ENCODE data around the gene KCNH2.

DNA sequence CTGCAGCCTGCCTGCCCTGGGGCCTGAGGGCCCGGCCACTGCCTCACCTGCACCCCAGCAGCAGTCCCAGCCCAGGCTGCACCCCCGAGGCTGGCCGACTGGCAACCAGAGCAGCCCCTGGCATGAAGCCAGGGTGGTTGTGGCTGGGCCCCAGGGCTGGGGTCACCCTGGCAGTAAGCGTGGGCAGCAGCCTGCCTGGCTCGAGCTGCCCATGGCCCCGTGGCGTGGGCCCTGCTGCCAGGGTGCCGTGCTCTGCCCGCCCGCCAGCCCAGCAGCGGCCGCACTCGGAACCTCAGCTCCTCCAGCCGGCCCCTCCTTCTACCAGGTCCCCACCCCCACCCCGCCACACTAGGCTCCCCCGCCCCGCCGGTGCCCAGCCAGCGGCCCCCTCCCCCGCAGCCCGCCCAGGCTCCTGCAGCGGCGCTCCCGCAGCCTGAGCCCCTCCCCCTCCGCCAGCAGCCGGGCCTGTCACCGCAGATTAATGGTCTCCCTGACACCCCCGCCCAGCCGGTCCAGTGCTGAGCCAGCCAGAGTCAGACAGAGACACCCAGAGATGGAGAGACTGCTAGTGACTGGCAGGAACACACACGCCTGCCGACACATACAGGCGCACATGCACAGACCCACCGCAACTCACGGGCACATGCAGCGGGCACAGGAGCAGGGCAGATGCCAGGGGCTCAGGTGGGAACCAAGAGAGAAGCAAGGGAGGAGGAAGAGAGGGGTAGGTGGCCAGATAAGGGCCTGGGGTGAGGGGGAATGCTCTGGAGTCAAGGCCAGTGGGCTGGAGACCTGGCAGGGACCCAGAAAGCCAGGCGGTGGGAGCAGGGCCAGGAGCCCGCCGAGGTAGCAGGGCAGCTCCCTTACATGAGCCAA is 22.4 kb downstream of the KCNH2 start:
- TF ChIP-seq, protein P1, sequence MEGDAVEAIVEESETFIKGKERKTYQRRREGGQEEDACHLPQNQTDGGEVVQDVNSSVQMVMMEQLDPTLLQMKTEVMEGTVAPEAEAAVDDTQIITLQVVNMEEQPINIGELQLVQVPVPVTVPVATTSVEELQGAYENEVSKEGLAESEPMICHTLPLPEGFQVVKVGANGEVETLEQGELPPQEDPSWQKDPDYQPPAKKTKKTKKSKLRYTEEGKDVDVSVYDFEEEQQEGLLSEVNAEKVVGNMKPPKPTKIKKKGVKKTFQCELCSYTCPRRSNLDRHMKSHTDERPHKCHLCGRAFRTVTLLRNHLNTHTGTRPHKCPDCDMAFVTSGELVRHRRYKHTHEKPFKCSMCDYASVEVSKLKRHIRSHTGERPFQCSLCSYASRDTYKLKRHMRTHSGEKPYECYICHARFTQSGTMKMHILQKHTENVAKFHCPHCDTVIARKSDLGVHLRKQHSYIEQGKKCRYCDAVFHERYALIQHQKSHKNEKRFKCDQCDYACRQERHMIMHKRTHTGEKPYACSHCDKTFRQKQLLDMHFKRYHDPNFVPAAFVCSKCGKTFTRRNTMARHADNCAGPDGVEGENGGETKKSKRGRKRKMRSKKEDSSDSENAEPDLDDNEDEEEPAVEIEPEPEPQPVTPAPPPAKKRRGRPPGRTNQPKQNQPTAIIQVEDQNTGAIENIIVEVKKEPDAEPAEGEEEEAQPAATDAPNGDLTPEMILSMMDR (IDR thresholded peaks at IDR 0.05): no peak
- no peak for TF ChIP-seq POLR2A (IDR thresholded peaks at IDR 0.05)

All from suprapubic skin (tissue), 3 donors.